ENCODE measurements around the gene PRKCB. TPM values are rescaled to one million over a fixed set of nuclear protein-coding genes. Genes with fewer than 3 reads are reported as not detected.

The PRKCB gene
- polyA plus RNA-seq, 3 donors = 57.4 to 87.4 (median 75.5) TPM

DNA sequence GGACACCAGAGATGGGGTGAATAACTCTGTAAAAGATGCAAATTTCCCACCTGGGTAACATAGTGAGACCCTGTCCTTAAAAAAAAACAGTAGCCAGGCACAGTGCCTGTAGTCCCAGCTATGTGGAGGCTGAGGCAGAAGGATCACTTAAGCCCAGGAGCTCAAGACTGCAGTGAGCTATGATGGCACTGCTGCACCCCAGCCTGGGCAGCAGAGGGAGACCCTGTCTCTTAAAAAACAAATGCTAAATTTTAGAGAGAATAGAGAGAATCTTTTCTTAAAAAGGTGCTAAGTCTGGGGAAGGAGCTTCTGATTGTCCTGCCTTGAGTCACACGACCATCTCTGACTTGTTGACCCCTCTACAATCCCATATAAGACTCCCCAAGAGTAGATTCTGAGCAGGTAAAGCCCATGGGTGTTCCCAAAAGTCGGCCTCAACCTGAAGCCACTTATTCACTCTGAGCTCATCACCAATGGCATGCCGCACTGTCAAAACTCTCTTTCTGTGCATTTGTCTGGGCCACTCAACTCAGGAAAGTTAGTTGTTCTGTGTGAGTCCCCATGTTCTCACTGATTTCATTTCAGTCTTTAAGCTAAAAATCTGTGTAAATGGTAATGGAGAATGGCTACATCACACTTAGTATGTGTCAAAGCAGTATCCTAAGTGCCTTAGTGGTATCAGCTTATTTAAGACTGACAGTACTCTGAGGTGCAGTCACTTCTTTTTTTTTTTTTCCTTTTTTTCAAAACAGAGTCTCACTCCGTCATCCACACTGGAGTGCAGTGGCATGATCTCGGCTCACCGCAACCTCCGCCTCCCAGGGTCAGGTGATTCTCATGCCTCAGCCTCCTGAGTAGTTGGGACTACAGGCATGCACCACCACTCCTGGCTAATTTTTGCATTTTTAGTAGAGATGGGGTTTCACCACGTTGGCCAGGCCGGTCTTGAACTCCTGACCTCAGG is 41.6 kb downstream of the PRKCB start:
- no peak overlapping the region for H3K4me3 Mint-ChIP-seq
- peaks cover 0 to 2% (median 0%) of the 10 kb centered on the region in 3 donors for H3K27me3 Mint-ChIP-seq (ENCODE audit: low read depth in 3 of 3)
- H3K36me3 Mint-ChIP-seq = peaks cover 28 to 33% of the 10 kb centered on the region in 2 donors
- no peak overlapping the region for H3K27ac ChIP-seq (ENCODE audit: low read depth in 1 of 2, low read length in 2 of 2)
- peaks cover 82% of the 10 kb centered on the region for H3K4me1 Mint-ChIP-seq
- TF ChIP-seq, protein P1, sequence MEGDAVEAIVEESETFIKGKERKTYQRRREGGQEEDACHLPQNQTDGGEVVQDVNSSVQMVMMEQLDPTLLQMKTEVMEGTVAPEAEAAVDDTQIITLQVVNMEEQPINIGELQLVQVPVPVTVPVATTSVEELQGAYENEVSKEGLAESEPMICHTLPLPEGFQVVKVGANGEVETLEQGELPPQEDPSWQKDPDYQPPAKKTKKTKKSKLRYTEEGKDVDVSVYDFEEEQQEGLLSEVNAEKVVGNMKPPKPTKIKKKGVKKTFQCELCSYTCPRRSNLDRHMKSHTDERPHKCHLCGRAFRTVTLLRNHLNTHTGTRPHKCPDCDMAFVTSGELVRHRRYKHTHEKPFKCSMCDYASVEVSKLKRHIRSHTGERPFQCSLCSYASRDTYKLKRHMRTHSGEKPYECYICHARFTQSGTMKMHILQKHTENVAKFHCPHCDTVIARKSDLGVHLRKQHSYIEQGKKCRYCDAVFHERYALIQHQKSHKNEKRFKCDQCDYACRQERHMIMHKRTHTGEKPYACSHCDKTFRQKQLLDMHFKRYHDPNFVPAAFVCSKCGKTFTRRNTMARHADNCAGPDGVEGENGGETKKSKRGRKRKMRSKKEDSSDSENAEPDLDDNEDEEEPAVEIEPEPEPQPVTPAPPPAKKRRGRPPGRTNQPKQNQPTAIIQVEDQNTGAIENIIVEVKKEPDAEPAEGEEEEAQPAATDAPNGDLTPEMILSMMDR (IDR thresholded peaks at IDR 0.05) = no peak
- DNase-seq = no peak
- H3K4me1 ChIP-seq (ENCODE audit: control insufficient read depth in 1 of 2, insufficient read depth in 2 of 2, low read length in 2 of 2) = peaks cover 71 to 81% of the 10 kb centered on the region in 2 donors
- H3K4me3 ChIP-seq (replicated peaks in 1 of 3; ENCODE audit: low read depth in 2 of 3, low read length in 3 of 3) = no peak overlapping the region
- peaks cover 0 to 11% of the 10 kb centered on the region in 2 donors for H3K36me3 ChIP-seq (replicated peaks in 1 of 2; ENCODE audit: control insufficient read depth in 1 of 2, insufficient read depth in 2 of 2, low read length in 2 of 2)
- no peaks in the 10 kb centered on the region for H3K27me3 ChIP-seq (ENCODE audit: control insufficient read depth in 2 of 2, insufficient read depth in 2 of 2, low read length in 2 of 2)
- WGBS (ENCODE audit: insufficient coverage) = 100% methylated on average over 3 of the region's 9 CpGs
- H3K4me2 ChIP-seq (replicated peaks; ENCODE audit: extremely low read depth, low read length, poor library complexity, severe bottlenecking) = no peak overlapping the region
- peak overlapping the region in 4 of 7 donors; percentile 10 to 78 (median 62) for H3K27ac Mint-ChIP-seq
- peaks cover 94% of the 10 kb centered on the region for H3K79me2 ChIP-seq (ENCODE audit: insufficient read depth, low read length)
- H2AFZ ChIP-seq (ENCODE audit: insufficient read depth, low read depth, low read length, poor library complexity, severe bottlenecking) = no peak overlapping the region
- H3K9me3 Mint-ChIP-seq = peaks cover 0 to 3% (median 0%) of the 10 kb centered on the region in 7 donors
- H3K9me3 ChIP-seq (replicated peaks in 1 of 2; ENCODE audit: control insufficient read depth in 1 of 2, insufficient read depth in 1 of 2, low read length in 2 of 2) = no peaks in the 10 kb centered on the region
- intact Hi-C loops (cut with micrococcal nuclease) = no loop called here
- no peak overlapping the region for H3K9ac ChIP-seq (ENCODE audit: insufficient read depth, low read length, poor library complexity, severe bottlenecking)
- peaks cover 49% of the 10 kb centered on the region for H4K20me1 ChIP-seq (ENCODE audit: insufficient read depth, low read length)

DNA sequence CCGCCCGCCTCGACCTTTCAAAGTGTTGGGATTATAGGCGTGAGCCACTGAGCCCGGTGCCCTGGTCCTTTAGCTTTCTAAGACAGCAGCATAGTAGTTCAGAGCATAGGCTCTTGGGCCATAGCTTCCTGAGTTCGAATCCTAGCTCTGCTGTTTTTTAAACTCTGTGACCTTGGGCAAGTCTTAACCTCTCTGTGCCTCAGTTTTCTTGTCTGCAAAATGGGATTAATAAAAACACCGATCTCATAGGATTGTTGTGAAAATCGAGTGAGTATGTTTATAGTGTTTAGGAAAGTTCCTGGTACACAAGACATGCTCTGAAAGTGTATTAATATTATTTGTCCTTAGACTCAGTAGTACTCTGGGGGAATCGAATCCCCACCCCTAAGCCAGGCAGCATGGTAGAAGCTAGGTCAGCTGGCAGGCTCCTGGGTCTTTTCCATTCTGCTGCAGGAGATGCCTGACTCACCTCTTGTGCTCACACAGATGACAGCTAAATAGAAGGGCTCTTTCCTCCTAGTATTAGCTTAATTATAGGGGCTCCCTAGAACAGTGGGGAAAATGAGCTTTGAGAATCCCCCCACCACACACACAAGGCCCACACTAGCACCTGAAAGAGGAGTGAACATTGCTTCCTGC is 44.1 kb downstream of the PRKCB start:
- no peak overlapping the region for H3K4me2 ChIP-seq (replicated peaks; ENCODE audit: extremely low read depth, low read length, poor library complexity, severe bottlenecking)
- no peak overlapping the region for H3K4me3 Mint-ChIP-seq
- peaks cover 84% of the 10 kb centered on the region for H3K4me1 Mint-ChIP-seq
- peak overlapping the region; percentile 37 to 91 (median 69) for H3K27ac Mint-ChIP-seq
- no peak overlapping the region for H3K4me3 ChIP-seq (replicated peaks in 1 of 3; ENCODE audit: low read depth in 2 of 3, low read length in 3 of 3)
- H3K9me3 Mint-ChIP-seq = peaks cover 0 to 3% (median 0%) of the 10 kb centered on the region in 7 donors
- peaks cover 5 to 24% of the 10 kb centered on the region in 2 donors for H3K36me3 ChIP-seq (replicated peaks in 1 of 2; ENCODE audit: control insufficient read depth in 1 of 2, insufficient read depth in 2 of 2, low read length in 2 of 2)
- peaks cover 45 to 52% of the 10 kb centered on the region in 2 donors for H3K36me3 Mint-ChIP-seq
- H3K4me1 ChIP-seq (ENCODE audit: control insufficient read depth in 1 of 2, insufficient read depth in 2 of 2, low read length in 2 of 2) = peaks cover 61 to 79% of the 10 kb centered on the region in 2 donors
- no peaks in the 10 kb centered on the region for H3K27me3 ChIP-seq (ENCODE audit: control insufficient read depth in 2 of 2, insufficient read depth in 2 of 2, low read length in 2 of 2)
- intact Hi-C loops (cut with micrococcal nuclease) = loop anchor here in 1 of 2 donors (5.0 kb wide), 2 partner anchors 43 to 73 kb away; partner anchors contain the start of gene PRKCB
- DNase-seq = peak in 1 of 3 donors; percentile 21
- H3K9ac ChIP-seq (ENCODE audit: insufficient read depth, low read length, poor library complexity, severe bottlenecking) = no peak overlapping the region
- peak overlapping the region in 1 of 2 donors; percentile 76 for H3K27ac ChIP-seq (ENCODE audit: low read depth in 1 of 2, low read length in 2 of 2)
- 95% methylated on average over 6 of the region's 9 CpGs for WGBS (ENCODE audit: insufficient coverage)
- H3K27me3 Mint-ChIP-seq (ENCODE audit: low read depth in 3 of 3) = peaks cover 0 to 2% (median 0%) of the 10 kb centered on the region in 3 donors
- H3K79me2 ChIP-seq (ENCODE audit: insufficient read depth, low read length) = peaks cover 94% of the 10 kb centered on the region
- TF ChIP-seq, protein P1 (IDR thresholded peaks at IDR 0.05) = no peak
- no peaks in the 10 kb centered on the region for H3K9me3 ChIP-seq (replicated peaks in 1 of 2; ENCODE audit: control insufficient read depth in 1 of 2, insufficient read depth in 1 of 2, low read length in 2 of 2)
- no peak overlapping the region for H2AFZ ChIP-seq (ENCODE audit: insufficient read depth, low read depth, low read length, poor library complexity, severe bottlenecking)
- peaks cover 52% of the 10 kb centered on the region for H4K20me1 ChIP-seq (ENCODE audit: insufficient read depth, low read length)

Measured in CD14-positive monocyte (primary cell).